Natural killer cell treated with Interleukin-12 subunit alpha and Interleukin-12 subunit beta and Interleukin-15 and Interleukin-18, amount 100 ng/mL, for 72 hours (primary cell): ENCODE data around the gene AGR3. TPM values are rescaled to one million over a fixed set of nuclear protein-coding genes. Genes with fewer than 3 reads are reported as not detected.

Experiments used
- ATAC-seq, 2 donors: fragments of 150-1000 bp; cut with Tn5 transposase in 1 of 2; sonication (Bioruptor Pico), chemical (Tn5 transposase) in 1 of 2; 2 replicates each; pipeline ENCODE4 v1.10.0; 2021
- DNase-seq: peaks from one replicate; pipeline ENCODE4 v3.0.0; 2022; ENCODE audit warnings: low spot score
- H3K27ac Mint-ChIP-seq, 2 donors: 1 replicate in 1 of 2; 2 replicates in 1 of 2; pipeline ENCODE4 v1.8.0; 2022; ENCODE audit warnings: mixed read lengths in 2 of 2, mild to moderate bottlenecking in 1 of 2, moderate library complexity in 1 of 2
- H3K27me3 Mint-ChIP-seq, 2 donors: 1 replicate in 1 of 2; 2 replicates in 1 of 2; pipeline ENCODE4 v1.8.0; 2022; ENCODE audit warnings: mixed read lengths in 2 of 2
- H3K36me3 Mint-ChIP-seq: one replicate; pipeline ENCODE4 v1.8.0; 2022; ENCODE audit warnings: mixed read lengths
- H3K4me1 Mint-ChIP-seq, 2 donors: 1 replicate in 1 of 2; 2 replicates in 1 of 2; pipeline ENCODE4 v1.8.0; 2022; ENCODE audit warnings: low read depth in 2 of 2, mixed read lengths in 2 of 2, mild to moderate bottlenecking in 1 of 2
- H3K4me3 Mint-ChIP-seq: one replicate; pipeline ENCODE4 v1.8.0; 2022; ENCODE audit warnings: mixed read lengths
- H3K9me3 Mint-ChIP-seq: 2 replicates; pipeline ENCODE4 v1.8.0; 2022; ENCODE audit warnings: mixed read lengths
- total RNA-seq, 2 donors: library from RNA; stranded (reverse); gene quantifications; one replicate each; pipeline ENCODE4 v1.2.3, GENCODE V29; 2022

AGR3 gene
- total RNA-seq, 2 donors from 2014 or later, result not detected

DNA sequence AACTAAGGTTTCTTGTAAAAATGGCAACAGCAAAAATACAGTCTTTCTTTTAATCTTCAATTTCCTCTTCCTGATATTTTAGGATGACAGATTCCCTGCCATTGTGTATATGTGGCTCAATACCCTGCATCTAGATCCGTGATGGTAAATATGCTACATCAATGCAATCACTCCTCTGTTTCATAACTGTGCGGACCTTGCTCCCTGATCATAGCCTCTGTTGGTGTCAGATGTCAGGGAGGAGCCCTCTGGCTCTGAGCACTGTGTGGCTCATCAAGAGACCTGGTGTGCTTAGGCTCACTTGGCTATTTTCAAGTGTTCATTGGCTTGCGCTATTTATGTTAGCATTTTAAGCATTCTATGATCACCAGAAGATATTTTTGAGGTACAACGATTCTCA, 33.0 kb upstream of the AGR3 start:
- no peak overlapping the region for H3K27ac Mint-ChIP-seq
- DNase-seq (no peak), ATAC-seq (no peak)
- peaks cover 2 to 14% of the 10 kb centered on the region in 2 donors for H3K27me3 Mint-ChIP-seq
- H3K4me3 Mint-ChIP-seq, result no peak overlapping the region
- H3K4me1 Mint-ChIP-seq, result no peaks in the 10 kb centered on the region
- peaks cover 4% of the 10 kb centered on the region for H3K36me3 Mint-ChIP-seq
- H3K9me3 Mint-ChIP-seq, result no peaks in the 10 kb centered on the region

DNA sequence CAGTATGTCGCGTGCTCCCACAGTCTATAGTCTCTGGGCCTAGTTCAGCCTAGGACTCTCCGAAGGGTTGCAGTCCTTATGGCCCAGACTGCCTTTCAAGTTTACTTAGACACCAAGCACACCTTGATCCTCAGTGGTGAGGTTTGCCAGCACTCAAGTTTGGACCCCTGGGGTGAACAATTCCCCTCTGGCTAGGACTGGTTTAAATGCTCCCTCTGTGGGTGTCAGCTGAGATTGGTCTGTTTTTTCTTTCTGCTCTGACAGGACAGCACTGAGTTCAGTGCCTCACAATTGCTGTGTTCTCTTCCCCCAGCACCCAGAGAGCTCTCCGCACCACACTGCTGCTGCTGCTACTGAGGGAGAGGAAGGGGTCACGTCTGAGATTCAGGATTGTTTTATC, 31.9 kb upstream of the AGR3 start:
- Mint-ChIP-seq H3K4me1 (no peaks in the 10 kb centered on the region), H3K27ac (no peak overlapping the region), H3K9me3 (no peaks in the 10 kb centered on the region), H3K36me3 (peaks cover 4% of the 10 kb centered on the region), H3K27me3 (peaks cover 5 to 14% of the 10 kb centered on the region in 2 donors), H3K4me3 (no peak overlapping the region)
- ATAC-seq (peak in 1 of 2 donors; percentile 6), DNase-seq (no peak)

DNA sequence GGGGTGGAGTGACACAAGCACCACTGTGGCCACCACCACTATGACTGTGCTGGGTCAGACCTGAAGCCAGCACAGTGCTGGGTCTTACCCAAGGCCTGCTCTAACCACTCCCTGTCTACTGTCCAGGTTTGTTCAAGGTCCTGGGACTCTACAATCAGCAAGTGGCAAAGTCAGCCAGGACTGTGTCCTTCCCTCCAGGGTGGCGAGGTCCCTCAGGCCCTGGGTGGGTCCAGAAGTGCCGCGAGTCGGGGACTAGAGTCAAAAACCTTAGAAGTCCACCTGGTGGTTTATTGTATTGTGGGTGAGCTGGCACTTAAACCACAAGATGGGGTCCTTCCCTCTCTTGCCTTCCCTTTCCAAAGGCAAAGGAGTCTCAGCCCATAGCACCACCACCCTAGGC, 30.8 kb upstream of the AGR3 start:
- H3K27ac Mint-ChIP-seq, result no peak overlapping the region
- no peak overlapping the region for H3K4me3 Mint-ChIP-seq
- H3K36me3 Mint-ChIP-seq, result peaks cover 4% of the 10 kb centered on the region
- H3K27me3 Mint-ChIP-seq, result peaks cover 5 to 14% of the 10 kb centered on the region in 2 donors
- DNase-seq (no peak), ATAC-seq (no peak)
- H3K4me1 Mint-ChIP-seq, result no peaks in the 10 kb centered on the region
- H3K9me3 Mint-ChIP-seq, result no peaks in the 10 kb centered on the region

DNA sequence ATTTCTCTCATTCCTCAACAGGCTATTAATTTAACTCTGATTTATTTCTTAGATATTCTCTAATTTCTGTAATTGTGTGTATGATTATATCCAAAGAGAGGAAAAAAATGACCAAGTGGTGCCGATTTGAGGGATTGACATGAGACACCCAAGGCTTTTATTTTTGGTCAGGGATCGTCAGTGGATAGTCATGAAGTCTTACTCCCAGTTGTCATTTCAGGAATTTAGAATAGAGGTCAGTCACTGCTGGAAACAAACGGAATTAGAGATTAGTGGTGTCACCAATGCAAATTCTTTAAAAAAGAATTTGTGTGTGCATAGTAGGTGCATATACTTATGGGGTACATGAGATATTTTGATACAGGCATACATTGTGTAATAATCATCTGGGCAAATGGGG, 26.8 kb upstream of the AGR3 start:
- no peaks in the 10 kb centered on the region for H3K9me3 Mint-ChIP-seq
- no peak overlapping the region for H3K27ac Mint-ChIP-seq
- DNase-seq, result no peak
- no peak for ATAC-seq
- H3K4me1 Mint-ChIP-seq, result no peaks in the 10 kb centered on the region
- peaks cover 4% of the 10 kb centered on the region for H3K36me3 Mint-ChIP-seq
- H3K4me3 Mint-ChIP-seq, result no peak overlapping the region
- peaks cover 5 to 21% of the 10 kb centered on the region in 2 donors for H3K27me3 Mint-ChIP-seq

DNA sequence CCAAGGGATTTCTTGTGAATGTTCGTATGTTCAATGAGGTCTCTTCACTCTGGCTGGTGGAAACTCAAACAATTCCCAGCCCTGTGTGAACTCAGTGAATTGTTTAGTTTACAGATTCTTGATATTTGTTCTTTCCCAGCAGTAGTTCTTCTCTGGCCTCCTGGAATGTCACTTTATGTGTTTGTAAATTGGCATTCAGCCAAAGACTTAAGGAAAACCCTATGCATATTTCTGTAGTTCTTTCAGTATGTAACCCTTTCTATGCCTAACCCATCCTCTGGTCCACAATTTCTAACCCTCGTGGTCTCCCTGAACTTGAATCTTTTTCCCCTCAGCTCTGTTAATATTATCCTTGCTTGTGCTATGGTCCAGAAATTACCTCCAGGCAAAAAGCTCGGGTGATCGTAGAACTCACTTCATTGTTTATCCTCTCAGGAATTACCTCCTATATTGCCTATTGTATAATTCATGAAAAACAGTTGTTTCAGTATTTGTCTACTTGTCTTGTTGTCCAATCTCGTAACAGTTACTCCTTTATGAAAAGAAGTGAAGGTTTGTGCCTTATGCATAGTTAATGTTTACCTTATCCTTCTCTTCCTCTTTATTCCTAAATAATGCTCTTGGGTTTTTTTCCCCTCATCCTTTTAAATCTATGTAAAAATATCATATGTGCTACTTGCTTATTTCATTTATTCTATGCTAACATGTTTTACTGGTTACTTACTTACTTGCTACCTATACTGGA, 23.7 kb upstream of the AGR3 start:
- peaks cover 3 to 8% of the 10 kb centered on the region in 2 donors for H3K27me3 Mint-ChIP-seq

DNA sequence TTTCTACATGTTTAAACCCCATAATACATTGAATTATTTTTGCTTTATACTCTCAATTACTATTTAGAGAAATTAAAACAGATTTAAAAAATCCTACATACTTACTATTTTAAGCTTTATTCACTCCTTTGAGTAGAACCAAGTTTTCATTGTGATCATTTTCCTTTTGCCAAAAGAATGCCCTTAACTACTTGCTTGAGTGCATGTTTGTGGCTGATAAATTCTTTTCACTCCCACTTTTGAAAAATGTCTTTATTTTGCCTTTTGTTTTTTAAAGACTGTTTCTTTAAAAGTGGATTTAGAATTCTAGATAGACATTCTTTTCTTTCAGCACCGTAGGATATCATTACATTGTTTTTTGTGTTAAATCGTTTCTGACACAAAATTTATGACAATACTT, 22.3 kb upstream of the AGR3 start:
- Mint-ChIP-seq H3K27me3 (peaks cover 0 to 7% of the 10 kb centered on the region in 2 donors), H3K27ac (no peak overlapping the region), H3K36me3 (no peaks in the 10 kb centered on the region), H3K4me3 (no peak overlapping the region), H3K9me3 (no peaks in the 10 kb centered on the region), H3K4me1 (no peaks in the 10 kb centered on the region)
- ATAC-seq (no peak), DNase-seq (no peak)

More for the DNA sequence above, 23.7 kb upstream of the AGR3 start:
- Mint-ChIP-seq H3K27ac (no peak overlapping the region), H3K9me3 (no peaks in the 10 kb centered on the region), H3K4me3 (no peak overlapping the region), H3K36me3 (no peaks in the 10 kb centered on the region), H3K4me1 (no peaks in the 10 kb centered on the region)
- ATAC-seq (no peak), DNase-seq (no peak)

DNA sequence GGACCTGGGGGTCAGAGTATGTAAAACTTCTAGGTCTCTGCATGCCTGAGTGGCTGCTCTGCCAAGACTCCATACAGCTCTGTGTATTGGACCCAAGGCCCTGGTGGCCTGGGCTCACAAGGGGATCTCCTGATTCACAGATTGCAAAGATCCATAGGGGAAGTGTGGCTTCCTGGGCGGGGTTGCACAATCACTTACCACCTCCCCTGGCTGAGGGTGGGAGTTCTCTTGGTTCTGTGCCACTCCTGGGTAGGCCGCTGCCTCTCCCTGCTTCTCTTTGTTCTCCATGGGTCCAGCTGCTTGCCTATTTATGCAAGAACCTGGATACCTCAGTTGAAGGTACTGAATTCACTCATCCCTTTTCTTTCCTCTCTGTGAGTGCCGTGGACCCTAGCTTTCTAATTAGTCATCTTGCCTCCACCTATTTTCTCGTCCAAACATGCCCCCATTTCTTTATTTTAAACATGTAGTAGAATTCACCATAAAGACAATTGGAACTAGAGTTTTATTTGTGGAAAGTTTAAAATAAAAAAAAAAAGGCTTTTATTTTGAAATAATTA, 18.5 kb upstream of the AGR3 start:
- no peak overlapping the region for H3K4me3 Mint-ChIP-seq
- DNase-seq, result no peak
- H3K36me3 Mint-ChIP-seq, result no peaks in the 10 kb centered on the region
- H3K27me3 Mint-ChIP-seq, result no peaks in the 10 kb centered on the region
- no peak overlapping the region for H3K27ac Mint-ChIP-seq
- ATAC-seq, result no peak
- H3K9me3 Mint-ChIP-seq, result no peaks in the 10 kb centered on the region
- no peaks in the 10 kb centered on the region for H3K4me1 Mint-ChIP-seq

DNA sequence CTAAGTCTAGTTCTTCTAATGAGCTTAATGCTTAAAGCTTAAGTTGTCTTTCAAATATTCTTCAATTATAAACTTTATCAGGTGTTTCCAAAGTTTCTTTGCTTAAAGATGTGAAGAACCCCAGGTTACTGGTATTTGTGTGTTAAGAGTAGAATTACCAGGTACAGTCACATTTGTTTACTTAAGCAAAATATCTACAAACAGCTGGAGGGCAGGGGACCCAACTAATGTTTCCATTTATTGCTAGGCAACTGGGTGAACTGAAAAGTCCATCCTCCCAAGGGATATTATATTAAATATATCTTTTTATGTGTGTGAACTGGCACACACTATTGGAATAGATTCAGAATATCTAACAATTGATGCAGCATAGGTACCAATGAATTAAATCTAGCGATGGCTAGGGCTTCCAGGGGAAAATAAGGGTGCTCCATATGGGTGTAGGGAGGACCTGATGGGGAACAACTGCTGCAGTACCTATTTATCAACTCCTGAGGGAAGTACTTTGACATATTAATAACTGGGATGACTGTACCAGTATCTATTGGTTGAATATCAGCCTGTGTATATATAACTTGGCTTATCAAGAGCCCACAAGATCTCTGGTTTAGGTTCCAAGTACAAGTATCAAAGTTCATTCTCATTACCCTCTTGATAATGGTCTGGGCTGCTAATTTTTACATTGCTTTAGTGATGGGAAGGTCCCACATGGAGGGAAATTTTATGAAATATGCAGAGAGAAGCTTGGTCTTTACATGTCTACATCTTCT, 10.3 kb upstream of the AGR3 start:
- peaks cover 10 to 15% of the 10 kb centered on the region in 2 donors for H3K4me1 Mint-ChIP-seq
- ATAC-seq (no peak), DNase-seq (no peak)
- no peak overlapping the region for H3K27ac Mint-ChIP-seq
- H3K27me3 Mint-ChIP-seq, result peaks cover 0 to 1% of the 10 kb centered on the region in 2 donors
- no peaks in the 10 kb centered on the region for H3K36me3 Mint-ChIP-seq
- no peaks in the 10 kb centered on the region for H3K9me3 Mint-ChIP-seq
- no peak overlapping the region for H3K4me3 Mint-ChIP-seq

DNA sequence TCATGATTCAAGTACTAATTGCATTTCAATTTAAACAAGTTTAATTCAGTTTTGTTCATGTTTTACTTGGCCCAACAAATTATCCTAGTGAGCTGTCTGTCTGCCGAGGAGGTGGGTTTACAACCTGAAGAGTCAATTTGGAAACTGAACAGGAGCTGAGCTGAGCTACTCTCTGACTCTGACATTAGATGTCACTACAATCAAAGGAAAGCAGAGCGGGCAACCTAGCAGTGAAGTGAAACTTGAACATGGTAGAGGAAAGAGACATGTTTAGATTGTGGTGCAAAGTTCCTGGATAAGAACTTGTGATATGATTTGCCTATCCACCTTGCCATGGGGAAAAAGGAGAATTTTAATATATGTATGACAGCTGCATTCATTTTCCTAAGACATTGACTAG, 9.6 kb upstream of the AGR3 start:
- Mint-ChIP-seq H3K4me1 (peaks cover 10 to 15% of the 10 kb centered on the region in 2 donors), H3K4me3 (no peak overlapping the region), H3K27ac (no peak overlapping the region), H3K9me3 (no peaks in the 10 kb centered on the region), H3K36me3 (no peaks in the 10 kb centered on the region), H3K27me3 (peaks cover 0 to 2% of the 10 kb centered on the region in 2 donors)
- DNase-seq, result no peak
- ATAC-seq, result no peak

DNA sequence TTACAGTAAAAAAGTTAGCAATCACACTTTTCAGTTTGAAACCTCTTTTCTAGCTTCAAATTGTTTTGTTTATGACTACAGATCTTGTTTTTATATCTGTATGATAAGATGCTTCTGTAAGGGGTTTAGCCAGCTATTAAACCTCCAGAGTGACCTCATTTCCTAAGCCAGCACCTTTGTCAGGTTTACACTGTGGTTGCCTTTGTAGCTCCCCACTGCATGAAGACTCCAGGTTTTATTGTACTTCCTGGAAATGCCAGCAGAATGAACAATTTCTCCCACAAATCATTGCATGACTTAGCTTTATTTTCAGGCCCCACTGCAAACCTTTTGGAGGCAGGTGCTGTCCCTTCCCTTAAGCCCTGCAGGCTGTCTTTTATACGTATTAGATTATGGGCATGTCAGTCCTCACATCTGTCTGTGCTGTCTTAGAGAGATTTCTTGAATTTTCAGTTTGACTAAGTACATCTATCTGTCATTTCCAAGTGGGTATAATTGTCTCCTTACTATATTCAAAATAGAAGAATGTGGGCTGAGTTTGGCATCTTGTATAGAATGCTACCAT, 8.2 kb upstream of the AGR3 start:
- no peaks in the 10 kb centered on the region for H3K36me3 Mint-ChIP-seq
- DNase-seq (no peak), ATAC-seq (peak; percentile 62 to 75)
- H3K4me3 Mint-ChIP-seq, result peak overlapping the region; percentile 1
- peak overlapping the region in 1 of 2 donors; percentile 48 for H3K27ac Mint-ChIP-seq
- H3K27me3 Mint-ChIP-seq, result peaks cover 2 to 8% of the 10 kb centered on the region in 2 donors
- no peaks in the 10 kb centered on the region for H3K9me3 Mint-ChIP-seq
- H3K4me1 Mint-ChIP-seq, result peaks cover 10 to 15% of the 10 kb centered on the region in 2 donors

DNA sequence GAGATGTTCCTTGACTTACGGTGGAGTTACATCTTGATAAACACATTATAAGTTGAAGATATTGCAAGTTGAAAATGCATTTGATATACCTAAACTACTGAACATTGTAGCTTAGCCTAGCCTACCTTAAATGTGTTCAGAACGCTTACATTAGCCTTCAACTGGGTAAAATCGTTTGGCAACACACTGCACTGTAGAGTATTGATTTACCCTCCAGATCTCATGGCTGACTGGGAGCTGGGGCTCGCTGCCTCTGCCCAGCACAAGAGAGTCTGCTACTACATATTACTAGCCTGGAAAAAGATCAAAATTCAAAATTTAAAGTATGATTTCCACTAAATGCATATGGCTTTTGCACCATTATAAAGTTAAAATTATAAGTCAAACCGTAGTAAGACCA, 7.5 kb upstream of the AGR3 start:
- Mint-ChIP-seq H3K27me3 (peaks cover 2 to 8% of the 10 kb centered on the region in 2 donors), H3K4me3 (no peak overlapping the region), H3K27ac (no peak overlapping the region), H3K36me3 (no peaks in the 10 kb centered on the region), H3K9me3 (no peaks in the 10 kb centered on the region), H3K4me1 (peaks cover 10 to 15% of the 10 kb centered on the region in 2 donors)
- DNase-seq (no peak), ATAC-seq (no peak)

DNA sequence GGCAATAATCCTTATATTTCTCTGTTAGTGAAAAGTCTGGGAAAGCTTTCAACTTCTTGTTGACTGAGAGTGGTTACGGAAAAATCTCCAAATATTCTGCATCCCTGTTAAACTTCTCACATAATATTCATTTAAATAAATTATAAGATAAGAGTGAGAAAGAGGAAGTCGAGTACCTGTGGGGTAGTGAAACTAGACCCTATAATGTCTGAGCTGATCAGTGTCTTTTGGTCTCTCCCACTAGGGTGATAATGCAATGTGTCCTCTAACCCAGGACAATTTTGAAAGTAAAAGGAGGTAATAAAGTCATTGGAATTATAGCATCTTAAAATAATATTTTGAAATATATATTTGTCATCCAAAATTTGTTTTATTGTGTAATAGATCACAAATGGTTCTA, 2.1 kb upstream of the AGR3 start:
- no peak overlapping the region for H3K27ac Mint-ChIP-seq
- ATAC-seq (no peak), DNase-seq (no peak)
- H3K4me3 Mint-ChIP-seq, result no peak overlapping the region
- peaks cover 2 to 8% of the 10 kb centered on the region in 2 donors for H3K27me3 Mint-ChIP-seq
- no peaks in the 10 kb centered on the region for H3K9me3 Mint-ChIP-seq
- no peaks in the 10 kb centered on the region for H3K4me1 Mint-ChIP-seq
- no peaks in the 10 kb centered on the region for H3K36me3 Mint-ChIP-seq

DNA sequence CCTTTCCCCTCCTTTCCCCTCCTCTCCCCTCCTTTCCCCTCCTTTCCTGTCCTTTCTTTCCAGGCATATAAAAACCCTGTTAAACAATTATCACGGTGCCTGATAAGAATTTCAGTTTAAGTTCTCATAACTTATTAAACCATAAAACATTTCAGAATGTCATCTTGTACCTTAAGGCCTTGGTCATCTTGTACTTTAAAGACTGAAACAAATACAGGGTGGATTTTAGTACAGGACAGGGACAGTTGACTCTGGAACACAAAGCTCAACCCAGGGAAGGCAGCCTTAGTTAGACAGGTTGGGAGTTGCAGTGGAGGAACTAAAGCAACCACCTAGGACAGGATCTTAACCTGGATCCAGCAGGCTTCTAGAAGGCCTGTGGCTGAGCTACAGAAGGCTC, 1.2 kb downstream of the AGR3 start:
- Mint-ChIP-seq H3K27ac (no peak overlapping the region), H3K27me3 (peaks cover under 1 to 3% of the 10 kb centered on the region in 2 donors), H3K36me3 (no peaks in the 10 kb centered on the region), H3K4me1 (no peaks in the 10 kb centered on the region), H3K9me3 (no peaks in the 10 kb centered on the region), H3K4me3 (no peak overlapping the region)
- ATAC-seq (no peak), DNase-seq (no peak)

DNA sequence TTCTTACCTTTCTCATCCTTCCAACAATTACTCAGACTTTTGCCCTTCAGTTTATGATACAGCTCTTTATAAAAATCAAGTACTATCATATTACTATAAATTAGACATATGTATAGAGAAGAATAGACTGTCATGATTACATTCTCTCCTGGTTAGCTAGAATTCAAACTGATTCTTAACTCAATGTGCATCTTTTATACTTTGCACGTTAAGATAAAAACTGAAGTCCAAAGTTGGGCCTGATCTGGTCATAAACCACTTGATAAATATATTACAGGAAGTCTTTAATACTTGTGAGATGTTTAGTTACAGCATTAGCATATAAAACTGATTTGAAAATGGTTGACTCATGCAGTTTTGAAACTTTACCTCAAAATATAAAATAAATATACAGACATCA, 2.6 kb downstream of the AGR3 start:
- H3K36me3 Mint-ChIP-seq, result no peaks in the 10 kb centered on the region
- no peaks in the 10 kb centered on the region for H3K4me1 Mint-ChIP-seq
- peaks cover 3% of the 10 kb centered on the region in 2 donors for H3K27me3 Mint-ChIP-seq
- ATAC-seq, result no peak
- no peak overlapping the region for H3K4me3 Mint-ChIP-seq
- no peaks in the 10 kb centered on the region for H3K9me3 Mint-ChIP-seq
- no peak overlapping the region for H3K27ac Mint-ChIP-seq
- no peak for DNase-seq
